Activated CD4-positive, alpha-beta T cell treated with anti-CD3 and anti-CD28 coated beads, Interleukin-2, Interleukin-4, amounts not matched to agents 100 ng/mL and 50 ng/mL, durations not matched to agents 16 hours and 8 hours (primary cell): ENCODE results near the gene SLC6A15.
A peak's percentile ranks its signal among the peaks of the same experiment; 100 is the strongest.

Experiments used
- DNase-seq: peaks from one replicate; pipeline ENCODE4 v3.0.0-alpha.2; 2020; ENCODE audit warnings: low spot score

SLC6A15 gene

GRCh38 chr12:84912198-84913128 lies at the start of gene SLC6A15:
Gene SLC6A15, minus strand, starts transcription at chr12:84912799. Its CDS starts 20,679 bp downstream, at chr12:84892120.
- DNase-seq, result peak; percentile 13

DNA sequence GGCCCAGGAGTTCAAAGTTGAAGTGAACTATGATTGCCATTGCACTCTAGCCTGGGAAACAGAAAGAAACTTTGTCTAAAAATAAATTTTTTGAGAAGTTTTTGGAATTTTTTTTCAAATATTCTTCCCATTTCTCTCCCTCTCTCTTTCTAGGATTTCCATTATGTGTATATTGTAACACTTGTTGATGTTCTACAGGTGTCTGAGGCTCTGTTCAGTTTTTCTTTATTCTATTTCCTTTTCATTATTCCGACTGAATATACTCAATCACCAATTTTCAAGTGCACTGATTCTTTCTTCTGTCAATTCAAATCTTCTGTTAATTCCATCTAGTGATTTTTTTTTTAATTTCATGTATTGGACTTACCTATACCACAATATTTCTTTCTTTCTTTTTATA lies 48.3 kb upstream of the SLC6A15 start:
- no peak for DNase-seq

GRCh38 chr12:84955298-84955697 lies 42.7 kb upstream of the SLC6A15 start:
- DNase-seq, result no peak

- DNase-seq, result no peak
These were observed 41.8 kb upstream of the SLC6A15 start for GRCh38 chr12:84954415-84954814.

DNA sequence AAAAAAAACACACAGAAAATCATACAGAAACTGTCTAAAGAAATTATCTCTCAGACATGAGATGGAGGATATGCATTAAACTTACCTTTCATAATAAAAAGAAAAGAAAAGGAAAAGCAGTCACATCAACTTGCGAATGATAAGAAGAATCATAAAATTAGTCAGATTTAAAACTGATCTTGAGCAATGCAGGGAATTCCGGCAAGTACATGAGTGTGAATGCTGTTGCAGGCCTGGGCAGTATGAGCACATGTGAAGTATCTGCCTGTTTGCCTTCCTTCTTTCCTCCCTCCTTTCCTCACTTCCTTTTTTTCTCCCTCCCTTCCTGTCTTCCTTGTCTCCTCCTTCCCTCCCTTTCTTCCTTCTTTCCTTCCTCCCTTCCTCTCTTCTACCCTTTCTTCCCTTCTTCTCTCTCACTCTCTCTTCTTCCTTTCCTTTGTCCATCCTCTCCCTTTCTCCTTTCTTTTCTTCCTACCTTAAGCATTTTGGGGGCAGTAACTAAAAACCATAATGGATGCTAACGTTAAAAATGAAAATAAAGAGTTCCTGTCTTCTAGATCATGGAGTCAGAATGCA lies 38.5 kb upstream of the SLC6A15 start:
- DNase-seq, result no peak

GRCh38 chr12:84946753-84947152 lies 34.2 kb upstream of the SLC6A15 start:
- no peak for DNase-seq

DNA sequence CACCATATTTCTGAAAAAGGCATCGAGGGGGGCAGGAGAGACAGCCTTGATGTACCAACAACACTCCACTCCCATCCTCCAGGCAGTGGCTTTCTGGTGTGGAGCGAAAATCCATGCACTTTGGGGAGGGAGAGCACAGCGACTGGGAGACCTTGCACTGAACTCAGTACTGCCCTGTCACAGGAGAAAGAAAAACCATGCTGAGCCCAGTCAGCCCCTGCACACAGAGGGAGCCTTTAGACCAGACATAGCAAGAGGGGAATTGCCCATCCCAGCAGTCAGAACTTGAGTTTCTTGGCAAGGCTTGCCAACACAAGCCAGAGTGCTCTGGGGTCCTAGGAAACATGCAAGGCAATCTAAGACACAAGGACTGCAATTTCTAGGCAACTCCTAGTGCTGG lies 24.8 kb upstream of the SLC6A15 start:
- DNase-seq, result no peak

- no peak for DNase-seq
These were observed 16.9 kb upstream of the SLC6A15 start for GRCh38 chr12:84929501-84929900.

- DNase-seq, result no peak
These were observed 12.4 kb upstream of the SLC6A15 start for GRCh38 chr12:84924981-84925380.

- no peak for DNase-seq
These were observed 10.1 kb upstream of the SLC6A15 start for GRCh38 chr12:84922693-84923092.

GRCh38 chr12:84920331-84920730 lies 7.7 kb upstream of the SLC6A15 start:
- DNase-seq, result no peak

- no peak for DNase-seq
These were observed 6.7 kb upstream of the SLC6A15 start for GRCh38 chr12:84919271-84919670.

DNA sequence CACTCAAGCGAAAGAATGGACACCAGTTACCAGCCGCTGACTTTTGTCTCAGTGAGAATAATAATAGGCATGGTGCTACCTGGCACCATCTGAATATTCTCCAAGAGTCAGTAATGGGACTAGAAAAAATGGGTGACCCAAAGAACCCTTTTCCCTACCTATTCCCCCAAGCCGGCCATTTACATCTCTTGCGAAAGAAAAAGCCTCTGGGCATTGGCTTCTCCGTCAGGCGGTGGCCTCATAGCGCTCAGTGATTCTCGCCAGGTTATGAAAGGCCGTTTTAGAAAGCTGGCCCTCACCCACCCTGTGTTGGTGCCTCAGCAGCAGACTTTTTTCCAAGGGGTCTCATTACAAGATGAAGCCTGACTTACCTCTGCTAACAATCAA lies 523 bp upstream of the SLC6A15 start:
- no peak for DNase-seq

DNA sequence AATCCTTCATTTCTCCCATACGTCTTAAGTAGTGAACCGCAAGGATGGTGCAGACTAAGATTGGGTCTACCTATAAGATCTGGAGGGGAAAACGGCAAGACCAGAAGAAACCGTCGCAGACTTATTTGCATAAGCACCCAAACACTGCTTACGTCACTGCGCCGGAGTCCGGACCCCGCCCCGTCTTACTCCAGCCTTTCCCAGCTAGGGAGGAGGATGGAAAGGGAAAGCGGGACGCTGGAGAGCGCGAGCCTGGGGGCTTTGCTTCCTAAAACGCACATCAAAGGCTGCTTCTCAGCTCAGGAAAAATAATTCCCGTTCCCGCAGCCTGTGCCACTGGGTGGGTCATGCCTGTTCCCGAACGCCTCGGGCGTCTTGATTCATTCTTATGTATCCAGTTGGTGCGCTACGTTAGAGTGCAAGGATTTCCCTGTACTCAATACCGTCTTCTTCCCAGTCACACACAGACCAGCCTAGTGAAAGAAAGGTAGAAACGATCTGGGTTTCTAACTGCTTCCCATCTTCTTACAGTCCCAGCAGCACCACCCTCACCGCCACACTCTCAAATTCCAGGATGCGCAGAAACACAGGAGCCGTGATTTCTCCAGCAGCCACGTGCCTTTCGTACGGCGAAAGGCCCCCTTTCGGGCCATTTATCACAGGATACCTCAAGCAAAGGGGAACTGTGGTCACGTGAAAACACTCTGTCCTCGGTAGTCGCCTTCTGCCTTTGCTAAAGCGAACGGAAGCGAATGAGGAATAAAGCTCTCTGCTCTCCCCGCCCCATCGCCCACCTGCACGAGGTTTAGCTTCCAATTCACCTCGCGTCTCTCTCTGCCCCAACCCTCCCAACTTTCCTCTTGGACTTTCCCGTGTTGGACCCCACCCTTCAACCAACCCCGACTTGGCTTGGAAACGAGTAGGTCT lies 1.1 kb downstream of the SLC6A15 start:
- no peak for DNase-seq

- DNase-seq, result no peak
These were observed 1.9 kb downstream of the SLC6A15 start for GRCh38 chr12:84910549-84911241.

- no peak for DNase-seq
These were observed 8.5 kb downstream of the SLC6A15 start for GRCh38 chr12:84904051-84904450.

DNA sequence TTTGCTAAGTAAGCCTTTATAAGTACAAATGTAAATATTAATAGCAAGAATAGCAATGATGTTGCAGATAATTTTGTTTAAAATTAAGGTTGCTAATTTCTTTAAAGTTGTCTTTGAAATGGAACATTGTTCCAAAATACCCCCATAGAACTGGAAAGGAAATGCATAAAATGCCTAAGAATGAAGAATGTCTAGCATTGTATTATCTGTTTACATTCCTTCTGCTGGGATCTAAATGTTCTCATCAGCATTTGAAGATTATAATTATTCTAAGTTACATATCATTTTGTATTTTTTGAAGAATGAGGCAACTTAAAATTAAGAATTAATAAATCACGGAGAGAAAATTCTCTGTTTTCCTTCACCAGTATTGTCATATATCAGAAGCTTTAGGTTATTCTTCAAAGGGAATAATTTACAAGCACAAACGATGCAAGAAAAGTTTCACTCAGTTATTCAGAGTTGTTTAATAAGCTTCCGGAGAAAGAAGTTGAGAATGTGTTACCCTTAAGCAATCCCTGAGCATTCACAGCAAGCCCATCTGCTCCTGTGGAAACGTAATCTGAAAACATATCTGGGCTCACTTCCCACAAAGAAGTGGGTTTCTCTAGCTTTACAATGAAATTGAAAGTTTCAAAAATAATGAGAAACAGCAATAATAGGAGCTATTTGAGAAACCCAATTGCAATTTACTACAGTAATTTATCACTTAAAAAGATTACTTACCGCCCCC lies 21.3 kb downstream of the SLC6A15 start:
- DNase-seq, result no peak

DNA sequence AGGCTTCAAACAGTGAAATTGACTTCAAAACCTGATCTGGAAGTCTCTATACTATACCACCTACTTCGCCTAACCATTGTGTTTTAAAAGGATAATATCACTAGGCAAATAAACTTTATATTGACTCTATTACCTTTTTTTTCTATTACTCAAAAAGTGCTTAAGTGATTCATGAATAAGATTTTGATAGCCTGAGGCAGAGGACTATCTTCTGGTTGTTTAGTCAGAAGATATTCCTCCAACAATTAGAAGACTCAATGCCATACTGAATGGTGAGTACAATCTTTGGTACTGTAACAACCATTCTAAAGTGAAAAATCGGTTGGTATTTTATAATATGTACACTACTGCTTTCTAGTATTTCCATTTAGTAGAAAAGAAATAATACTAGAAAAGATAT lies 22.8 kb downstream of the SLC6A15 start:
- no peak for DNase-seq

DNA sequence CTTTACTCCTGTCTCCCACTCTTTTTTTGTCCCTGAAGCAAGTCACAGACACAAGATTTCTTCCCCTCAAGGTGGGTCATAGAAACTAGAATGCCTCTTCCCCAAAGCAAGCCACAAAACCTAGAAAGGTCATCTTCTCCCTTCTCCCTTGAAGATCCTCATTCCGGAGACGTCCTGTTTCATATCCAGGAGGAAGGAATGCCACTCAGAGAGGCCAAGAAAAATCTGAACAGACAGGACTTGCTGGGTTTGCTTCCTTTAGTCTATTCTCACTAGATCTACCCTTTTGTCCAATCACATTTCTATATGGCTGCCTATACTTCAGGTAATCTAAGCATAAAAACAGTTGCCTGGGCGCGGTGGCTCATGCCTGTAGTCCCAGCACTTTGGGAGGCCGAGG lies 23.7 kb downstream of the SLC6A15 start:
- DNase-seq, result no peak

DNA sequence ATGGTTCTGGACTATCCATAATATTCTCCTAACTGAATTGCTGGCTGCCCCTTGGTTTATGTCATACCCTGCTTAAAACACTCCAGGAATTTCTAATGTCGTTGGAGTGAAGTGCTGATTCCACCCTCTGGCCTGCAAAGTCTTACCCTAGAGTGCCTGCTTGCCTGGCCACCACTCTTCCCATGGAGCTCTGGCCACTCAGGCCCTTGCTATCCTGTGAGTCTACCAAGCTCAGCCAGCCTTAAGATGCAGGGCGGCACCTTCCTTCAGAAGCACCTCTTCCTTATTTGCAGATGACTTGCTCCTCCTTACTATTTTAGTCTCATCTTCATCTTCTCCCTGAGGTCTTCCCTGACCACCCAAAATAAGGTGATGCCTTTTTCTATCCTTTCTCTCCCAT lies 35.3 kb downstream of the SLC6A15 start:
- DNase-seq, result no peak

DNA sequence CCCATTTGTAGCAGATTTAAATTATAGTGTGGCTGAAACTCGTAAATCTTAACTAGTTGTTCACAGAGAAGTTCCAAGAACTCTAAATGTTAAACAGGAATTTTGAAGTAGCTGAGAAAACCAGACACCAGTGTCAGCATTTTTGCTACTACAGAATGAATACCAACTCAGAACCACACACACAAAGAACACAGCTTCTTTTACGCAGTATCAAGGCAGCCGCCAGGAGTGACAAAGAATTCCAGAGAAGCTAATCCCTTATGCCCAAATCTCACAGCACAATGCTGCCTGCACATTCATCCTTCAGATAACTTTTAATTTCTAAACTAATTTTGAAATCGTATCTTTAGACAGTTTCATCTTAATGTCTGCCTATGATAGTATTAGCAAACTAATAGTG lies 37.4 kb downstream of the SLC6A15 start:
- no peak for DNase-seq
